ES-I3 (cell line): Measurements from ENCODE around the gene TRIM67.

Source experiments
- H3K36me3 ChIP-seq: 2 replicates; pipeline ENCODE4 v1.6.1; 2013; ENCODE audit warnings: mild to moderate bottlenecking, low read length, control low read depth, moderate library complexity; ENCODE audit not compliant: insufficient read depth
- H3K4me1 ChIP-seq: 2 replicates; pipeline ENCODE4 v1.6.1; 2013; ENCODE audit warnings: mild to moderate bottlenecking, control low read depth, low read length; ENCODE audit not compliant: insufficient read depth
- H3K9ac ChIP-seq: 2 replicates; pipeline ENCODE4 v1.6.1; 2013; ENCODE audit warnings: low read depth, mild to moderate bottlenecking, low read length, moderate library complexity
- H3K9me3 ChIP-seq: 2 replicates; pipeline ENCODE4 v1.6.1; 2013; ENCODE audit warnings: mild to moderate bottlenecking, low read length, moderate library complexity; ENCODE audit not compliant: control insufficient read depth, insufficient read depth

Gene TRIM67

GRCh38 chr1:231183639-231184590 lies 22.1 kb downstream of the TRIM67 start:
- H3K9me3 ChIP-seq: no peaks in the 10 kb centered on the region
- H3K9ac ChIP-seq: no peak overlapping the region
- H3K4me1 ChIP-seq: no peaks in the 10 kb centered on the region
- no peaks in the 10 kb centered on the region for H3K36me3 ChIP-seq

DNA sequence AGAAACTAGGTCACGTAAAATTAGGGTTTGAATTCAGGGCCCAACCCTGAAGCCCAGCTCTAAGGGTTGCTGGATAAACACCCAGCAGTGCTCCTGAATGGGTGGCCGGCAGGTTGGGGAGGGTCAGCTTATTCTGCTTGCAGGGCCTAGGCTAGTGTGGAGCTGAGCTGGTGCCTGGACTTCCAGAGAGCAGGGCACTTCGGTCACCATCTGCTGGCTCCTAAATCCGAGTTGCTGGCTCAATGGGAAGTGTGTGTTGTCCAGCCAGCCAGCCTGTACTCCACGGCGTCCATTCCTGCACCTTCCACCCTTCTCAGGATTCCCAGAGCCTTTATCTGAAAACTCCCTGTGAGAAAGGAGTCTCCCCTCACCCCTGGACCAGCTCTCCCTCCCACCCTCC lies 23.0 kb downstream of the TRIM67 start:
- no peak overlapping the region for H3K9ac ChIP-seq
- no peaks in the 10 kb centered on the region for H3K9me3 ChIP-seq
- no peaks in the 10 kb centered on the region for H3K36me3 ChIP-seq
- no peaks in the 10 kb centered on the region for H3K4me1 ChIP-seq

- Histone ChIP-seq H3K9me3 (no peaks in the 10 kb centered on the region), H3K36me3 (no peaks in the 10 kb centered on the region), H3K9ac (no peak overlapping the region), H3K4me1 (no peaks in the 10 kb centered on the region)
These were observed 23.5 kb downstream of the TRIM67 start for GRCh38 chr1:231185391-231185790.

DNA sequence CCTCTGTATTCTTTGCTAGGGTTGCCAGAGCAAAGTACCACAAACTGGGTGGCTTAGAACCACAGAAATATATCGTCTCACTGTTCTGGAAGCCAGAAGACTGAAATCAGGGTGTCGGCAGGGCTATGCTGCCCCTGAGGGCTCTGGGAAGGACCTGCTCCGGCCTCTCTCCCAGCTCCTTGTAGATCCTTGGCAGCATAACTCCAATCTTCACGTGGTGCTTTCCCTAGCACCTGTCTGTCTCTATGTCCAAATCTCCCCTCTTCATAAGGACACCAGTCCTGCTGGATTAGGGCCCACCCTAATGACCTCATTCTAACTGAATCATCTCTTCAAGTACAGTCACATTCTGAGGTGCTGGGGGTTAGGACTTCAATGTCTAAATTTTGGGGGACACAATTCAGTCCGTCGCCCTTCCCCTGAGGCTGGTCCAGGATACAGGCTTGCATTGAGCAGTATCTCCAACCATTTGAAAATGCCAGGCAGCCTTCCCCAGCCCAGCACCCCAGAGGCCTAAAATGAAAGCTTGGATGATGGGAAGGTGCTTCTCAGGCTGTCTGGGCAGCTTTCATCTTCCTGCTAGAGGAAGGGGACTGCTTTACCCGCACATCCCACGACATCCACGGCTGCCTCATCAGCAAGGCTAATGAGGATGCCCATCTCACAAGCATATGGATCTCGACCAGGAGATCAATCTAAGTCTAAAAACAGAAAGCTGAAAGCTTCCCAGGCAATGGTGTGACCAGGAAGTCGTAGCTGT lies 24.7 kb downstream of the TRIM67 start:
- Histone ChIP-seq H3K9ac (no peak overlapping the region), H3K4me1 (no peaks in the 10 kb centered on the region), H3K36me3 (no peaks in the 10 kb centered on the region), H3K9me3 (no peaks in the 10 kb centered on the region)

- Histone ChIP-seq H3K9ac (no peak overlapping the region), H3K4me1 (no peaks in the 10 kb centered on the region), H3K9me3 (no peaks in the 10 kb centered on the region), H3K36me3 (no peaks in the 10 kb centered on the region)
These were observed 25.7 kb downstream of the TRIM67 start for GRCh38 chr1:231187571-231187970.

DNA sequence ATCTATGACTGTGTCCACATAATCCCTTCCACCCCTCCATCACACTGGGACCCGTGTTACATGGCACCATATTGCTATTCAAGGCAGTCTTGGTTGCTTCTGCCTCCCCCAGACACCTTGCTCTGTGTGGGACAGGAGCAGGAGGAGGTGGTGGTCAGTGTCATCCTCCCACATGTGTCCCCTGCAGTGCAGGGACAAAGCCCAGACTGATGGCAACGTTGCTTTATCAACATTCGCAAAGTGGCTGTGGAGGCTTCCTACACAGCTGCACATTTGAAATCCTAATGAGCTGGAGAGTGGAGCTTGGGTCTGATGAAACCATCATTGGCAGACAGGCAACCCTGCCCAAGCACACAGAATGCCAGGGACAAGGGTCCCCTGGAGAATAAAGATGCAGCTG lies 26.2 kb downstream of the TRIM67 start:
- Histone ChIP-seq H3K4me1 (no peaks in the 10 kb centered on the region), H3K9me3 (no peaks in the 10 kb centered on the region), H3K9ac (no peak overlapping the region), H3K36me3 (no peaks in the 10 kb centered on the region)

DNA sequence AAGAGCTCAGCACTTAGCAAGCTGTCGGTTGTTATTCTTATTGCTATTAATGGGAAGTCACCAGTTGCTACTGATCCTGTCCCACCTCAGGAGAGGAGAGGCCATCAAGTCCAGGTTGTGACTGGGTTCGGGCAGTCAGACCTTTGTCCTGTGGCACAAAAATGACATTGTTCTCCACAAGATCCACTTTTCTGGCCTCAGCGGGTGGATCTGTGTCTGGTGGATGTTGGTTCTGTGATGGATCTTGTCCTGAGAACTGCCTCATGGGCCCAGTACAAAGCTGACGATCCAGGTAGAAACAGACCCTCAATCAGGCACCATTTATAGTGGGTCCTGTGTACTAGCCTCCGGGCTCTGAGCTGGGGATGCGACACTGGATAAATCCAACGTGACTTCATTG lies 26.9 kb downstream of the TRIM67 start:
- Histone ChIP-seq H3K4me1 (no peaks in the 10 kb centered on the region), H3K9ac (no peak overlapping the region), H3K9me3 (no peaks in the 10 kb centered on the region), H3K36me3 (no peaks in the 10 kb centered on the region)

DNA sequence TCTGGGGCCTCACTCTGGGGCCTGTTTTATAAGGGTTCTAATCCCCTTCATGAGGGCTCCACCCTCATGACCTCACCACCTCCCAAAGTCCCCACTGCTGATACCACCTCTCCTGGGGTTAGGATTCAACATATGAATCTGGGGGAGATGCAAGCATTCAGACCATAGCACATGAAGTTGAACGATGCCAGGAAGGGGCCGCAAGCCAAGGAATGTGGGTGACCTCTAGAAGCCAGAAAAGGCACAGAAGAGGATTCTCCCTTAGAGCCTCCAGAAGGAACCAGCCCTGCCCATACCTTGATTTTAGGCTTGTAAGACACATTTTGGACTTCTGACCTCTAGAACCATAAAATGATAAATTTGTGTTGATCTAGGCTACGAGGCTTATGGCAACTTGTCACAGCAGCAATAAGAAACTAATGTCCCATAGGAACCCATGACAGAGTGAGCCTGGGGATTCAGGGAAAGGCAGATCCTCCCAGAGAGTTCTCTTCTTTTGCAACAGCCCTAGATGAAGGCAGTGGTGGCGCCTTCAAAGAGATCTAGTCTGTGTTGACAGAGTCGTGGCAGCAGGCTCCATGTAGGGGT lies 27.9 kb downstream of the TRIM67 start:
- Histone ChIP-seq H3K9ac (no peak overlapping the region), H3K9me3 (no peaks in the 10 kb centered on the region)

DNA sequence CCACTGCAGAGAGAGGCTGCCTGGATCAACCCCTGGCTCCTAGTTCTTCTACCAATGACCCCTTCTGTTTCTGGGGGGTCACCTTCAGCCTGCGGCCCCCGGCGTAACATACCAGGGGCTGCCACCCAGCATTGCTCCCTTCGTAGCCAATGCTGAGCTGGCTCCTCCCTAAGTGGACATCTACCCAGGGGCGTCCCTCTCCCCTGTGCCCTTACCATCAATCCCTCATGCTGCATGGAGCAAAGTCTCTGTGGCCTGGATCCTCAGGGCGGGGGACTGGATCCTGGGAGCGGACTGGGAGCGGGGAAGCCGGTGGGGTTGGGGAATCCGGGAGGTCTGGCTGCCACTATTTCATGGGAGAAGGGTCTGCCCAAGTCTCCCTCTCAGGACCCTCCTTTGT lies 28.6 kb downstream of the TRIM67 start:
- Histone ChIP-seq H3K9ac (no peak overlapping the region), H3K9me3 (no peaks in the 10 kb centered on the region), H3K36me3 (no peaks in the 10 kb centered on the region), H3K4me1 (no peaks in the 10 kb centered on the region)

More for the DNA sequence above, 27.9 kb downstream of the TRIM67 start:
- no peaks in the 10 kb centered on the region for H3K4me1 ChIP-seq
- no peaks in the 10 kb centered on the region for H3K36me3 ChIP-seq

GRCh38 chr1:231192620-231193163 lies 30.8 kb downstream of the TRIM67 start:
- no peaks in the 10 kb centered on the region for H3K4me1 ChIP-seq
- H3K9ac ChIP-seq: no peak overlapping the region
- H3K36me3 ChIP-seq: no peaks in the 10 kb centered on the region
- H3K9me3 ChIP-seq: no peaks in the 10 kb centered on the region

GRCh38 chr1:231193710-231194340 lies 32.0 kb downstream of the TRIM67 start:
- no peaks in the 10 kb centered on the region for H3K36me3 ChIP-seq
- H3K4me1 ChIP-seq: no peaks in the 10 kb centered on the region
- H3K9me3 ChIP-seq: no peaks in the 10 kb centered on the region
- H3K9ac ChIP-seq: no peak overlapping the region

GRCh38 chr1:231194476-231194842 lies 32.6 kb downstream of the TRIM67 start:
- H3K9me3 ChIP-seq: no peaks in the 10 kb centered on the region

DNA sequence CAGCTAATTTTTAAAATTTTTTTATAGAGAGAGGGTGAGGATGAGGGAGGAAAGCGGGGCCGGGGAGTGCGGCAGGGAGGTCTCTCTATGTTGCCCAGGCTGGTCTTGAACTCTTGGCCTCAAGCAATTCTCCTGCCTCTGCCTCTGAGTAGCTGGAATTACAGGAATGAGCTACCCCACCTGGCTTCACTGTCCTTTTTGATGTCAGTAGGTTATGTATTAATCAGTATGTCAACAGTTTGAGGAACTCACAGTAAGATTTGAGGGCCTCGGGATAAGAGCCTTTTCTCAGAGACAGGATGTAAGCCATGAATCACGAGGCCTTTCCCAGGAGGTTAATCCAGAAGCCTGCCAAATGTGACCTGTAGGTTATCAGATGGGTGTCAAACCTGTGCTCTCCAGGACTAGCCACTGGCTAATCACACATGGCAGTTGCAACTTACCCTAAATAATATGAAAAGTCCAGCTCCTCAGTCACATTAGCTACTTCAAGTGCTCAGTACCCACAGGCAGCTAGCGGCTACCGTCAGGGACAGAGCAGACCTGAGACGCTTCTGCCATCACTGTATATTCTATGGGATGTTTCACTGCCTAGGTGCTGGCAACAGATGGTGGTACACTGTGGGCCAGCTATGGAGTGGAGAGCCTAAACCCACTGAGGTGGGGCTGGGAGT lies 33.1 kb downstream of the TRIM67 start:
- Histone ChIP-seq H3K36me3 (no peaks in the 10 kb centered on the region), H3K9me3 (no peaks in the 10 kb centered on the region), H3K9ac (no peak overlapping the region), H3K4me1 (no peaks in the 10 kb centered on the region)

More at GRCh38 chr1:231194476-231194842, 32.6 kb downstream of the TRIM67 start:
- no peaks in the 10 kb centered on the region for H3K4me1 ChIP-seq
- H3K36me3 ChIP-seq: no peaks in the 10 kb centered on the region
- H3K9ac ChIP-seq: no peak overlapping the region

- Histone ChIP-seq H3K36me3 (no peaks in the 10 kb centered on the region), H3K9ac (no peak overlapping the region), H3K9me3 (no peaks in the 10 kb centered on the region), H3K4me1 (no peaks in the 10 kb centered on the region)
These were observed 34.4 kb downstream of the TRIM67 start for GRCh38 chr1:231196307-231196706.
